Measurements from ENCODE around the gene PITPNC1.
"Not testable (repeated sequence)": the region's sequence is repeated elsewhere in the genome, so short reads cannot be mapped to it uniquely, and the experiment has no call there.

Gene PITPNC1

DNA sequence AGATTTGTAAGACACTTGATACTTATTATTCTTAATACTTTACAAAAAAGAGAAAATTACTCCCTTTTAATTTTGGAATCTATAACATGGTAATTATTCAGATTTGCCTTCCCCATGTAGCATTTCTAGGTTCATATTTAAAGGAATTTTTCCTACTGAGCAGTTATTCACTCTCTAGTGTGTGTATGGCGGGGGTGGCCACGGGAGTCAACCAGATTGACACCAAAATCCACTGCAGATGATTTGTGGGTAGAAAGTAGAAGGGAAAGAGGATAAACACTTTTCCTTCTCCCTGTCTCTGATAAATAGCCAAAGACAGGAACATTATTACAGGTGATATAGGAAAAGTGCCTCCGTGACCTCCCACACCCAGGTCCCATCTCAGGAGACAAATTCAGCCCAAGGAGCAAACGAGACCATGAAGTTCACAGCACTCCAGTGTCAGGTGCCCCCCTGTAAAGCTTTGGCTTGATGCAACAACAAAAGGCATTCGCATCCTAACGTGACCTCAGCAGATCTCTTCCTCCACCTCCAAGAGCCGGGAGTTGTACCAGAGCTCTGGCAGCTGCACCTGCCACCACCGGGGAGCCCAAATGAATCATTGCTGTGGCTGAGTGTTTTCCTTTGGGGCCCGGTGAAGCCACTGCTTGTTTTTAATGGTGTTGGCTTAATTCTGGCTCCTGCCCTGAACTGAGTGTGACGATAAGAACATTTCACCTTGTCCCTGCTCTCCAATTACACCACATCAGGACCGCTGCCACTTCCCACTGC, 248.0 kb downstream of the PITPNC1 start:
- H3K9me3 ChIP-seq (ENCODE audit: low read length) = no peaks in the 10 kb centered on the region
- no peak overlapping the region for H3K27ac ChIP-seq (ENCODE audit: low read depth, low read length)
- H3K27me3 ChIP-seq (ENCODE audit: control insufficient read depth in 1 of 2, insufficient read depth in 2 of 2, low read length in 2 of 2) = no peaks in the 10 kb centered on the region
- H3K4me3 ChIP-seq (ENCODE audit: low read depth in 1 of 2, low read length in 2 of 2) = no peak overlapping the region
- no peak overlapping the region for H3K9ac ChIP-seq (ENCODE audit: low read length)
- no peaks in the 10 kb centered on the region for H3K36me3 ChIP-seq (ENCODE audit: insufficient read depth, low read length)
- no peaks in the 10 kb centered on the region for H3K4me1 ChIP-seq (ENCODE audit: insufficient read depth, low read length)

DNA sequence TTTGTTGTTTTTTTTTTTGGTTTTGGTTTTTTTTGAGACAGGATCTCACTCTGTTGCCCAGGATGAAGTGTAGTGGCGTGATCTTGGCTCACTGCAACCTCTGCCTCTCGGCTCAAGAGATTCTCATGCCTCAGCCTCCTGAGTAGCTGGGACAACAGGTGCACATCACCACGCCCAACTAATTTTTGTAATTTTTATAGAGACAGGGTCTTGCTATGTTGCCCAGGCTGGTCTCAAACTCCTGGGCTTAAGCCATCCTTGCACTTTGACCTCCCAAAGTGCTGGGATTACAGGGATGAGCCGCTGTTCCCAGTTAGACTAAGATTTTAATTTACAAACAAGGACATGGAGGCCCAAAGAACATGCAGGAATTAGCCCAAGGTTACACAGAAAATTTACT, 248.9 kb downstream of the PITPNC1 start:
- Histone ChIP-seq H3K27ac (ENCODE audit: low read depth, low read length) (no peak overlapping the region), H3K4me1 (ENCODE audit: insufficient read depth, low read length) (no peaks in the 10 kb centered on the region), H3K27me3 (ENCODE audit: control insufficient read depth in 1 of 2, insufficient read depth in 2 of 2, low read length in 2 of 2) (no peaks in the 10 kb centered on the region), H3K9ac (ENCODE audit: low read length) (no peak overlapping the region), H3K9me3 (ENCODE audit: low read length) (no peaks in the 10 kb centered on the region), H3K36me3 (ENCODE audit: insufficient read depth, low read length) (no peaks in the 10 kb centered on the region), H3K4me3 (ENCODE audit: low read depth in 1 of 2, low read length in 2 of 2) (no peak overlapping the region)

DNA sequence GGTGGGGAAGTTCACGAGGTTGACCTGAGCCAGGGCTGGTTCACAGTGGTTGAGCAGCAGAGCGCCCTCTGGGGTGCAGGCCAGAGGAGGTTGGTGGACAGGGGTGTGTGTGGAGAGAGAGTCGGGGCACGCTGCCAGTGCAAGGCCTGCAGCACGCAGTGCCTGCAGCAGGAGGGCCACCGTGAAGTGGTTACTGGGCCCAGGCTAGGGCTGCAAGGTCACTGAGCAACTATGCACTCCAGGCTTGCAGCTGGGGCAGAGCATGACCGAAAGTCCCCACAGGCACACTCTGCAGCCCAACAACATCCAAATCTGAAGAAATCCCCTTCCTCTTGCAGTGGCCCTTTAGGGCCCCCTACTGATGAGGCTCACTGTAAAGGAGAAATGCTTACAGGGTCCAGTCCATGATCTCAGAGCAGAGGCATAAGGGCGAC, 251.5 kb downstream of the PITPNC1 start:
- no peak overlapping the region for H3K27ac ChIP-seq (ENCODE audit: low read depth, low read length)
- no peaks in the 10 kb centered on the region for H3K27me3 ChIP-seq (ENCODE audit: control insufficient read depth in 1 of 2, insufficient read depth in 2 of 2, low read length in 2 of 2)
- H3K9me3 ChIP-seq (ENCODE audit: low read length) = no peaks in the 10 kb centered on the region

DNA sequence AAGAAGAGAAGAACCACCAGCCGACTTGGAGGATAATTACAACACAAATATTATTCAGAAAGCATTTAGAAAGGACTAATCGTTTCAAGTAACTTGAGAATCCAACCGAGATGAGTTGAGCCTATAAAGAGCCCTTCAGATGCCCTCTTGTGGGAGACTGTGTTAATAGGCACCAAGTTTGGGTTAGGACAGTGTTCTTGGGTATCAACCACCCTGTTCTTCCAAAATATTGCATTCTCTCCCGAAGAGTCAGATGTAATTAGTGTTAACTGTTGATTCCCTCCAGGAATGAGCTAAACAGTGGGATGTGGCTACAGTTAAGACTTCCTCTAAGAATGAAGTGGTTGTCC, 252.9 kb downstream of the PITPNC1 start:
- no peak overlapping the region for H3K27ac ChIP-seq (ENCODE audit: low read depth, low read length)
- H3K9ac ChIP-seq (ENCODE audit: low read length) = no peak overlapping the region
- H3K36me3 ChIP-seq (ENCODE audit: insufficient read depth, low read length) = no peaks in the 10 kb centered on the region
- no peaks in the 10 kb centered on the region for H3K4me1 ChIP-seq (ENCODE audit: insufficient read depth, low read length)
- no peak overlapping the region for H3K4me3 ChIP-seq (ENCODE audit: low read depth in 1 of 2, low read length in 2 of 2)
- no peaks in the 10 kb centered on the region for H3K9me3 ChIP-seq (ENCODE audit: low read length)
- no peaks in the 10 kb centered on the region for H3K27me3 ChIP-seq (ENCODE audit: control insufficient read depth in 1 of 2, insufficient read depth in 2 of 2, low read length in 2 of 2)

More for the DNA sequence above, 251.5 kb downstream of the PITPNC1 start:
- no peaks in the 10 kb centered on the region for H3K4me1 ChIP-seq (ENCODE audit: insufficient read depth, low read length)
- H3K4me3 ChIP-seq (ENCODE audit: low read depth in 1 of 2, low read length in 2 of 2) = no peak overlapping the region
- H3K9ac ChIP-seq (ENCODE audit: low read length) = no peak overlapping the region
- H3K36me3 ChIP-seq (ENCODE audit: insufficient read depth, low read length) = no peaks in the 10 kb centered on the region

DNA sequence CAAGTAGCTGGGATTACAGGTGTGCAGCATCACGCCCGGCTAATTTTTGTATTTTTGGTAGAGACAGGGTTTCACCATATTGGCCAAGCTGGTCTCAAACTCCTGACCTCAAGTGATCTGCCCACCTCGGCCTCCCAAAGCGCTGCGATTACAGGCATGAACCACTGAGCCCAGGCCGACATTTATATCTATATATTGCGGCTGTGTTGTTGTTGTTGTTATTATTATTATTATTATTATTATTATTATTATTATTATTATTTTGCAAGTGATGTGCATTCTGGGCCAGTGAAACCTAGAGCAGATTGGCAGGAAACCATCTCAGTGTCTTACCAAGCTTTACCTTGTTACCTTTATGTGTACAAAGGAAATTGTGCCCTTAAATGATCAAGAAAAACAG, 253.8 kb downstream of the PITPNC1 start:
- not testable (repeated sequence) for H3K27me3 ChIP-seq (ENCODE audit: control insufficient read depth in 1 of 2, insufficient read depth in 2 of 2, low read length in 2 of 2); H3K4me3 ChIP-seq (ENCODE audit: low read depth in 1 of 2, low read length in 2 of 2); H3K9me3 ChIP-seq (ENCODE audit: low read length); H3K27ac ChIP-seq (ENCODE audit: low read depth, low read length); H3K36me3 ChIP-seq (ENCODE audit: insufficient read depth, low read length); H3K4me1 ChIP-seq (ENCODE audit: insufficient read depth, low read length); H3K9ac ChIP-seq (ENCODE audit: low read length)

DNA sequence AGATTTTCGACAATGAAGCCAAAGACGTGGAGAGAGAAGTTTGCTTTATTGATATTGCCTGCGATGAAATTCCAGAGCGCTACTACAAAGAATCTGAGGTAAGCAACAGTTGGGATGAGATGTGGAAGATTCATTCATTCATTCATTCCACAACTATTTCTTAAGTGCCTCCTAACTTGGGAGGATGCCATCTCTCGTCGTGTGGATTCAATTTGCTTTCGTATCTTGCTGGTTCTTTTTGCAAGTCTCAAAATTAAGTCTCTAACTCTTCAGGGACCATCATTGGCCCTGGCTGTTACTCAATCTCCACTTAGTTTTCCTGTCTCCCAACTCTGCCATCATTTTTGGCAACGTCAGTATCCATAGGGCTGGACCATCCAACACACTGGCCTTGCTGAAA, 255.1 kb downstream of the PITPNC1 start:
- H3K36me3 ChIP-seq (ENCODE audit: insufficient read depth, low read length) = no peaks in the 10 kb centered on the region
- H3K9me3 ChIP-seq (ENCODE audit: low read length) = no peaks in the 10 kb centered on the region
- H3K4me3 ChIP-seq (ENCODE audit: low read depth in 1 of 2, low read length in 2 of 2) = no peak overlapping the region
- no peak overlapping the region for H3K9ac ChIP-seq (ENCODE audit: low read length)
- H3K27me3 ChIP-seq (ENCODE audit: control insufficient read depth in 1 of 2, insufficient read depth in 2 of 2, low read length in 2 of 2) = no peaks in the 10 kb centered on the region
- no peak overlapping the region for H3K27ac ChIP-seq (ENCODE audit: low read depth, low read length)
- H3K4me1 ChIP-seq (ENCODE audit: insufficient read depth, low read length) = no peaks in the 10 kb centered on the region

DNA sequence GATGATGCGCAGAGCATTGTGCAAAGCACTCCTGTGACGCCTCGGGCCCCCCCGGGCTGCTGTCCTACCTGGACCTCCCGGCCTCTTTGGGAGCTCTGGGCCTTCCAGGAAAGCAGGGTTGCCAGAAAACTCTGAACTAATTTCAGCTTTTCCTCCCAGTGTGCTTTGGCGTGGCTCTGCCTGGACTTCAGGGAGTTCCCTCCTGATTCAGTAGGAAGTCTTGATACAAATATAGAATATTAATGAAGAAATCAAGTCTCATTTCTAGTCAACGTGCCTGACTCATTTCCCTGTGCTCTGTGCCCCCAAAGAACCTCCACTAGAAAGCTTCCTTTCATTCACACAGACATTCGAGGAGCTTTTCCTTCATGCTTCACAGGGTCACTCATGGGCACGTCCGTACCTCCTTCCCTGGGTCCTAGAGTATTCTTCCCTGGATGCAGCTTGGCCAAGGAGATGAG, 256.7 kb downstream of the PITPNC1 start:
- Histone ChIP-seq H3K9me3 (ENCODE audit: low read length) (no peaks in the 10 kb centered on the region), H3K27ac (ENCODE audit: low read depth, low read length) (no peak overlapping the region), H3K36me3 (ENCODE audit: insufficient read depth, low read length) (no peaks in the 10 kb centered on the region), H3K4me3 (ENCODE audit: low read depth in 1 of 2, low read length in 2 of 2) (no peak overlapping the region), H3K9ac (ENCODE audit: low read length) (no peak overlapping the region), H3K4me1 (ENCODE audit: insufficient read depth, low read length) (no peaks in the 10 kb centered on the region), H3K27me3 (ENCODE audit: control insufficient read depth in 1 of 2, insufficient read depth in 2 of 2, low read length in 2 of 2) (no peaks in the 10 kb centered on the region)

DNA sequence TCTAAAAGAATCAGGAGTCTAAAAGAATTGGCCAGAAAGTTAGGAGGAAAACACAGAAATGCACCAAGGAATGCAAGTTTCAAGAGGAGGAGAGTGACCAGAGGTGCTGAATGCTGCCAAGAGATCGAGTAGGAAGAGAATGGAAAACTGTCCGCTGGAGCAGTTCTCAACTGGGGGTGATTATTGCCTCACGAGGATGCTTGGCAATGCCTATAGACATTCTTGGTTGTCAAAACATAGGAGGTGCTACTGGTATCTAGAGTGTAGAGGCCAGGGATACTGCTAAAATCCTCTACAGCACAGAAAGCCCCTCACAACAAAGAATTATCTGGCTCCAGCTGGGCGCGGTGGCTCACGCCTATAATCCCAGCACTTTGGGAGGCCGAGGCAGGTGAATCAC, 258.6 kb downstream of the PITPNC1 start:
- Histone ChIP-seq H3K4me1 (ENCODE audit: insufficient read depth, low read length) (no peaks in the 10 kb centered on the region), H3K9me3 (ENCODE audit: low read length) (no peaks in the 10 kb centered on the region), H3K9ac (ENCODE audit: low read length) (no peak overlapping the region), H3K36me3 (ENCODE audit: insufficient read depth, low read length) (no peaks in the 10 kb centered on the region), H3K27ac (ENCODE audit: low read depth, low read length) (no peak overlapping the region), H3K4me3 (ENCODE audit: low read depth in 1 of 2, low read length in 2 of 2) (no peak overlapping the region), H3K27me3 (ENCODE audit: control insufficient read depth in 1 of 2, insufficient read depth in 2 of 2, low read length in 2 of 2) (no peaks in the 10 kb centered on the region)

DNA sequence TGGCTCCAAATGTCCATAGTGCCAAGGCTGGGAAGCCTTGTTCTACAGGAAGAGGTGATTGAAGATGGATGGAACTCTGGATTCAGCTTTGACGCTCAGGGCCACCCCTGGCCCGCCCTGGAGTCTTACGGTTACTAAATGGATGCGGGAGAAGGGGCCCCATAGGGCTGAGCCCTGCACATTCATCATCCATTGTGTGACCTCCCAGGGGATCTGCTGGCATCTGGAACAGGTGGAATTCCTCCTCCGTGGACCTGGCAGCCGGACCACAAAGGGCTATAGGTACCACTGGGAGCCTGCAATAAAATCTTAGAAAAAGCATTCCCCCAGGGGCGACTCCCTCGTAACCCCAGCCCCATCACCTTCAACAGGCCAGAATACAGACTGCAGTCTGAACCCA, 259.2 kb downstream of the PITPNC1 start:
- no peaks in the 10 kb centered on the region for H3K9me3 ChIP-seq (ENCODE audit: low read length)
- H3K27ac ChIP-seq (ENCODE audit: low read depth, low read length) = no peak overlapping the region
- no peak overlapping the region for H3K9ac ChIP-seq (ENCODE audit: low read length)
- no peaks in the 10 kb centered on the region for H3K36me3 ChIP-seq (ENCODE audit: insufficient read depth, low read length)
- no peaks in the 10 kb centered on the region for H3K27me3 ChIP-seq (ENCODE audit: control insufficient read depth in 1 of 2, insufficient read depth in 2 of 2, low read length in 2 of 2)
- H3K4me1 ChIP-seq (ENCODE audit: insufficient read depth, low read length) = no peaks in the 10 kb centered on the region
- H3K4me3 ChIP-seq (ENCODE audit: low read depth in 1 of 2, low read length in 2 of 2) = no peak overlapping the region

DNA sequence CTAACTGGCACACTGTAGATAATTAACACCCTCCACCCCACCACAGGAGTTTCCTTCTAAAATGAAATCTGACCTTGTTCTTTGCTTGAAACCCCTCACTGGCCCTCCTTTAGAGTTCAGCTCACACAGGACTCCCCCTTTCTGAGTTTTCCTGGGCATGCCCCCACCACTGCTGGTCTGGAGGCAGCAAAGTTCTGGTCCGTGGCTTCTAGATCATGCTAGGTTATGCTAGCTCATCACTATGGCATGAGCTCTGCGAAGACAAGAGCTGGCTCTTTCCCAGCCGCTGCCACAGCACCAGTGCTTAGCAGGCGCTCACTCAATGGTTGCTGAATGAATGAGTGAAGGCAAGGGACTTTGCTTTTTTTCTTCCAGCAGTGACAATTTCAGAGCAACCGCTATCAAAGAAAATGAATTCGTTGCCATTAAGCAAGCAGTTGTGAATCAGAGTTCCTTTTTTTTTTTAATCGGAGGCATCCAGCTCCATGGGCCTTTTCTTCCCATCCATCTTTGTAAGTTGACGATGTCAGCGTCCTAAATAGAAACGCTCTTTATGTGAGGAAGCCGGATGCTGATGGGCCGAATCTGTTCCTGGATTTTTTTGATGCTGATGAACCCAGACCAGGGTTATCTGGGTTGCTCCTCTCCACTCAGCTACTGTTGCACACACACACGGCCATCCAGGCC, 259.9 kb downstream of the PITPNC1 start:
- Histone ChIP-seq H3K27me3 (ENCODE audit: control insufficient read depth in 1 of 2, insufficient read depth in 2 of 2, low read length in 2 of 2) (no peaks in the 10 kb centered on the region), H3K4me1 (ENCODE audit: insufficient read depth, low read length) (no peaks in the 10 kb centered on the region), H3K27ac (ENCODE audit: low read depth, low read length) (no peak overlapping the region)

DNA sequence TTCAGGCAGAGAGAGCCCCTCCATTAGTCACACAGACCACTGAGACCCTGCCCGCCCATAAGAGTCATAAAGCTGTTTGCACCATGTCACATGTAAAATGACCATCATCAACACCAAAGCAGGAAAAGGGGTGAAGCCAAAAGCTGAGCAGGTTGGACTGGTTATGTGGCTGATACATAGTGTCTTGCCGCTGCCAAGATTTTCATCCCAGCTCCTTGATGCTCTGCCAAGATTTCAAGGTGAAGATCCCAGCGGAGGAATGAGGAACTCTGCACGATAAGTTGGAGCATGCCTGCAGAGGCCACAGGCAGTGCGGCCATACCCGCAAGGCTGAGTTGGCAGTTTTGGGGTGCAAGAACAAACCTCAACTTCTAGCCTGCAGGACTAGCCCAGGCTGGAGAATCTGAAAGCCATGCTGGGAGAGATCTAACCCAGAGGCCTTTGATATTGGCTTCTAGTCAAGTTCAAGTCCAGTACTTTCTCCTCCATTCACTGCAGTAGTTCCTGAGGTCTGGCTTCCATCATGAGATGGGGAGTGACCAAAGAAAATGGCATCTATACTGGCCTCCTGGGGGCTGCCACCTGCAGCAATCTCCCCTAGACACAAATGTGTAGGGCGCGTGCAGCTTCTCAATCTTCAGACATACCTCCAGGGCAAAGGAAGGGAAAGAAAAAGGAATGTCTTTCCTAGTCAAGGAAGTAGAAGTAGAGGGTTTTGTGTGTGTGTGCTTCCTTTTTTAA, 261.0 kb downstream of the PITPNC1 start:
- no peak overlapping the region for H3K9ac ChIP-seq (ENCODE audit: low read length)
- no peak overlapping the region for H3K4me3 ChIP-seq (ENCODE audit: low read depth in 1 of 2, low read length in 2 of 2)
- H3K27me3 ChIP-seq (ENCODE audit: control insufficient read depth in 1 of 2, insufficient read depth in 2 of 2, low read length in 2 of 2) = no peaks in the 10 kb centered on the region
- H3K36me3 ChIP-seq (ENCODE audit: insufficient read depth, low read length) = no peaks in the 10 kb centered on the region
- no peak overlapping the region for H3K27ac ChIP-seq (ENCODE audit: low read depth, low read length)
- no peaks in the 10 kb centered on the region for H3K9me3 ChIP-seq (ENCODE audit: low read length)
- no peaks in the 10 kb centered on the region for H3K4me1 ChIP-seq (ENCODE audit: insufficient read depth, low read length)

More for the DNA sequence above, 259.9 kb downstream of the PITPNC1 start:
- Histone ChIP-seq H3K4me3 (ENCODE audit: low read depth in 1 of 2, low read length in 2 of 2) (no peak overlapping the region), H3K36me3 (ENCODE audit: insufficient read depth, low read length) (no peaks in the 10 kb centered on the region), H3K9me3 (ENCODE audit: low read length) (no peaks in the 10 kb centered on the region), H3K9ac (ENCODE audit: low read length) (no peak overlapping the region)

All from muscle layer of colon (tissue), 2 donors.